Cardiac muscle cell (in vitro differentiated cells and primary cell): ENCODE measurements around the gene FERMT3. TPM values are rescaled to one million over a fixed set of nuclear protein-coding genes. Genes with fewer than 3 reads are reported as not detected.
A peak's percentile ranks its signal among the peaks of the same experiment; 100 is the strongest.

ENCODE experiments used
- DNase-seq, 2 donors: peaks; one replicate each; pipeline versions ENCODE4 v3.0.0 to v3.0.0-alpha.2; 2010 to 2017; ENCODE audit warnings: low read depth in 1 of 2, low spot score in 1 of 2
- H3K27ac ChIP-seq: fragments of 200-600 bp; sonication (generic); 2 replicates; pipeline ENCODE4 v1.5.1; 2016
- H3K27me3 ChIP-seq: fragments of 200-600 bp; sonication (generic); 2 replicates; pipeline ENCODE4 v1.6.0; 2016; ENCODE audit warnings: control low read depth
- H3K36me3 ChIP-seq: fragments of 200-600 bp; sonication (generic); 2 replicates; pipeline ENCODE4 v1.5.1; 2016; ENCODE audit warnings: control low read depth
- H3K4me1 ChIP-seq: fragments of 200-600 bp; sonication (generic); 2 replicates; pipeline ENCODE4 v1.8.1; 2017; ENCODE audit warnings: low read depth, mild to moderate bottlenecking, mixed run types
- H3K4me3 ChIP-seq: fragments of 200-600 bp; sonication (generic); 2 replicates; pipeline ENCODE4 v1.5.1; 2016; ENCODE audit warnings: mild to moderate bottlenecking
- H3K9me3 ChIP-seq: fragments of 200-600 bp; sonication (generic); 2 replicates; pipeline ENCODE4 v1.5.1; 2017; ENCODE audit warnings: low read depth, mild to moderate bottlenecking, control low read depth
- CTCF ChIP-seq: IDR thresholded peaks from 2 replicates; pipeline ENCODE4 v1.5.1; 2012; ENCODE audit warnings: low read depth, mild to moderate bottlenecking, low read length
- polyA plus RNA-seq: library from polyadenylated mRNA; unstranded; fragments of >200 nt; fragmentation: Nextera tagmentation; extraction: Ambion mirVana; gene quantifications from 2 replicates; pipeline ENCODE4 v1.2.1, GENCODE V29; 2016
- total RNA-seq: library from RNA; depleted of rRNA; stranded (reverse); fragments of >200 nt; gene quantifications from 2 replicates; pipeline ENCODE4 v1.2.3, GENCODE V29; 2016

The FERMT3 gene
- total and polyA plus RNA-seq, 2 experiments from 2014 or later, result 1.1 to 1.8 TPM

- H3K4me3 ChIP-seq, result no peak overlapping the region
- no peaks in the 10 kb centered on the region for H3K9me3 ChIP-seq
- DNase-seq, result no peak
- no peak for TF ChIP-seq CTCF
- no peak overlapping the region for H3K27ac ChIP-seq
- H3K4me1 ChIP-seq, result no peaks in the 10 kb centered on the region
- H3K36me3 ChIP-seq, result no peaks in the 10 kb centered on the region
- H3K27me3 ChIP-seq, result no peaks in the 10 kb centered on the region
Observed at GRCh38 chr11:64259533-64260067, 53.1 kb downstream of the FERMT3 start.

GRCh38 chr11:64260147-64260708, 53.7 kb downstream of the FERMT3 start:
- TF ChIP-seq CTCF, result no peak
- no peak for DNase-seq
- no peak overlapping the region for H3K27ac ChIP-seq
- H3K36me3 ChIP-seq, result no peaks in the 10 kb centered on the region
- H3K4me1 ChIP-seq, result no peaks in the 10 kb centered on the region
- H3K4me3 ChIP-seq, result no peak overlapping the region
- H3K27me3 ChIP-seq, result no peaks in the 10 kb centered on the region
- no peaks in the 10 kb centered on the region for H3K9me3 ChIP-seq

DNA sequence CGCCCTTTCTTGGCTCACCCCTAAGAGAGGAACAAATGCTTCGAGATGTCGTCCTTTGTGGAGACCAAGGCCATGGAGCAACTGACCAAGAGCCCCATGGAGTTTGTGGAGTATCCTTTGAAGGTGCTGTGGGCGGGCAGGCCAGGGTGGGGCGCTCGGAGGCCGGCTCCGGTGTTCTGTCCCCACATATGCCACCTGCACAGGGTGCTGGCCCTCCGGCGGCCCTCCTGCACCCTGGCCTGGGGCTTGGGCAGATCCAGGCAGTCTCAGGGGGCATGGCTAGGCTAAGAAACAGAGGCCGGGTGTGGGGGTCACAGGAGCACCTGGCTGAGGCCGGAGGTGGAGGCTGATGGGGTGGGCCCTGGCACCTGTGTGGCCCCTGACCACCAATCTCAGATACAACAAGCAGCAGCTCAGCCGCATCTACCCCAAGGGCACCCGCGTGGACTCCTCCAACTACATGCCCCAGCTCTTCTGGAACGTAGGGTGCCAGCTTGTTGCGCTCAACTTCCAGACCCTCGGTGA, 55.1 kb downstream of the FERMT3 start:
- H3K27ac ChIP-seq, result no peak overlapping the region
- H3K27me3 ChIP-seq, result no peaks in the 10 kb centered on the region
- no peak for TF ChIP-seq CTCF
- no peaks in the 10 kb centered on the region for H3K9me3 ChIP-seq
- no peak overlapping the region for H3K4me3 ChIP-seq
- no peaks in the 10 kb centered on the region for H3K36me3 ChIP-seq
- no peak for DNase-seq
- H3K4me1 ChIP-seq, result no peaks in the 10 kb centered on the region

DNA sequence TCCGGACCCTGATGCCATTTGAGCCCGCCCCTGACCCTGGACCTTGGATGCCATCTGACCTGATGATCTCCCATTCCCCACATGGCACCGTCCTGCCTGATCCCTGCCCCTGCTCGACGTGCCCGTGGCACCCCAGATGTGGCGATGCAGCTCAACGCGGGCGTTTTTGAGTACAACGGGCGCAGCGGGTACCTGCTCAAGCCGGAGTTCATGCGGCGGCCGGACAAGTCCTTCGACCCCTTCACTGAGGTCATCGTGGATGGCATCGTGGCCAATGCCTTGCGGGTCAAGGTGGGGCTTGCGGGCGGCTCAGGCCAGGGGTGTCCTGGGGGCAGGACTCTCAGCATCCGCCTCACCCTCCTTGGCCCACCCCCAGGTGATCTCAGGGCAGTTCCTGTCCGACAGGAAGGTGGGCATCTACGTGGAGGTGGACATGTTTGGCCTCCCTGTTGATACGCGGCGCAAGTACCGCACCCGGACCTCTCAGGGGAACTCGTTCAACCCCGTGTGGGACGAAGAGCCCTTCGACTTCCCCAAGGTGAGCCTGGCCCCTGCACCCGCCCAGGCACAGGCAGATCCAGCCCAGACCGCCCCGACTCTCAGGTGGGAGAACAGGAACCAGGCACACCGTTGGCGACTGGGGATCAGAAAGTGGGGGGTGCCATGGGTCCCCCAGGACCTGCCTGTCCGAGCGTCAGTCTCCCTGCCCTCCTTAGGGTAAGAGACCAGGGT, 55.9 kb downstream of the FERMT3 start:
- Histone ChIP-seq H3K4me1 (no peaks in the 10 kb centered on the region), H3K4me3 (no peak overlapping the region), H3K36me3 (no peaks in the 10 kb centered on the region), H3K27ac (no peak overlapping the region), H3K27me3 (no peaks in the 10 kb centered on the region), H3K9me3 (no peaks in the 10 kb centered on the region)
- no peak for TF ChIP-seq CTCF
- DNase-seq, result no peak

- peak in 1 of 2 donors; percentile 62 for DNase-seq
- H3K27ac ChIP-seq, result no peak overlapping the region
- no peaks in the 10 kb centered on the region for H3K4me1 ChIP-seq
- no peaks in the 10 kb centered on the region for H3K27me3 ChIP-seq
- H3K9me3 ChIP-seq, result no peaks in the 10 kb centered on the region
- no peaks in the 10 kb centered on the region for H3K36me3 ChIP-seq
- TF ChIP-seq CTCF, result no peak
- H3K4me3 ChIP-seq, result no peak overlapping the region
Observed at GRCh38 chr11:64263021-64263946, 56.8 kb downstream of the FERMT3 start.
